Neural cell (in vitro differentiated cells): ENCODE results near the gene YBX1. TPM values are rescaled to one million over a fixed set of nuclear protein-coding genes. Genes with fewer than 3 reads are reported as not detected.

ENCODE experiments used
- H2AFZ ChIP-seq: fragments of 200-600, 300-800 bp; sonication (generic), shearing (Covaris generic); 2 replicates; pipeline ENCODE4 v1.6.0; 2014; ENCODE audit warnings: low read depth, mild to moderate bottlenecking, antibody characterized with exemption, low read length, moderate library complexity
- H3F3A ChIP-seq: fragments of 200-600 bp; shearing (Covaris generic); 2 replicates; pipeline ENCODE4 v1.6.1; 2016; ENCODE audit warnings: mild to moderate bottlenecking, moderate library complexity, mixed read lengths, antibody characterized with exemption, low read length; ENCODE audit not compliant: insufficient read depth, poor library complexity, severe bottlenecking
- H3K27ac ChIP-seq: fragments of 200-600, 300-800 bp; sonication (generic), shearing (Covaris generic); 2 replicates; pipeline ENCODE4 v1.5.1; 2014; ENCODE audit warnings: mild to moderate bottlenecking, low read length, moderate library complexity
- H3K27me3 ChIP-seq: fragments of 300-800, 200-600 bp; sonication (generic), shearing (Covaris generic); 2 replicates; pipeline ENCODE4 v1.6.0; 2014; ENCODE audit warnings: mild to moderate bottlenecking, low read depth, low read length, moderate library complexity; ENCODE audit not compliant: insufficient read depth
- H3K36me3 ChIP-seq: fragments of 300-800, 200-600 bp; sonication (generic), shearing (Covaris generic); 2 replicates; pipeline ENCODE4 v1.5.1; 2014; ENCODE audit warnings: mild to moderate bottlenecking, antibody characterized with exemption, low read length, moderate library complexity; ENCODE audit not compliant: insufficient read depth
- H3K4me2 ChIP-seq: fragments of 300-800, 200-600 bp; sonication (generic), shearing (Covaris generic); 2 replicates; pipeline ENCODE4 v1.6.0; 2014; ENCODE audit warnings: mild to moderate bottlenecking, low read length
- H3K4me3 ChIP-seq: fragments of 300-800, 200-600 bp; sonication (generic), shearing (Covaris generic); 2 replicates; pipeline ENCODE4 v1.5.1; 2014; ENCODE audit warnings: mild to moderate bottlenecking, low read length, moderate library complexity
- H3K79me2 ChIP-seq: fragments of 200-600 bp; shearing (Covaris generic); replicated peaks from 2 replicates; pipeline ENCODE4 v1.6.0; 2014; ENCODE audit warnings: mild to moderate bottlenecking, low read length, moderate library complexity; ENCODE audit not compliant: insufficient read depth
- H3K9ac ChIP-seq: fragments of 300-800, 200-600 bp; sonication (generic), shearing (Covaris generic); 2 replicates; pipeline ENCODE4 v1.6.1; 2016; ENCODE audit warnings: mild to moderate bottlenecking, low read length, mixed read lengths
- H3K9me2 ChIP-seq: fragments of 200-600 bp; shearing (Covaris generic); 2 replicates; pipeline ENCODE4 v1.6.1; 2016; ENCODE audit warnings: mild to moderate bottlenecking, low read length, mixed read lengths; ENCODE audit not compliant: insufficient read depth
- H3K9me3 ChIP-seq: fragments of 200-600, 300-800 bp; sonication (generic), shearing (Covaris generic); 2 replicates; pipeline ENCODE4 v1.6.1; 2016; ENCODE audit warnings: mild to moderate bottlenecking, mixed run types, low read length, moderate library complexity, mixed read lengths
- H4K20me1 ChIP-seq: fragments of 200-600 bp; shearing (Covaris generic); 2 replicates; pipeline ENCODE4 v1.6.1; 2016; ENCODE audit warnings: mild to moderate bottlenecking, mixed run types; ENCODE audit not compliant: insufficient read depth
- EP300 ChIP-seq: fragments of 450-650 bp; conservative IDR thresholded peaks from 2 replicates; pipeline ENCODE4 v1.6.1; 2014; ENCODE audit warnings: antibody characterized with exemption, mild to moderate bottlenecking, moderate library complexity; ENCODE audit not compliant: poor library complexity, severe bottlenecking
- EZH2 ChIP-seq: fragments of 200-600, 300-800 bp; shearing (Covaris generic), sonication (generic); IDR thresholded peaks from 2 replicates; pipeline ENCODE4 v1.6.1; 2014; ENCODE audit warnings: antibody characterized with exemption, low read length, borderline replicate concordance, mild to moderate bottlenecking; ENCODE audit not compliant: insufficient read depth, poor library complexity, severe bottlenecking
- MXI1 ChIP-seq: fragments of 450-650 bp; conservative IDR thresholded peaks from 2 replicates; pipeline ENCODE4 v1.6.1; 2014; ENCODE audit warnings: antibody characterized with exemption, mild to moderate bottlenecking; ENCODE audit not compliant: poor library complexity, severe bottlenecking
- POLR2AphosphoS5 ChIP-seq: IDR thresholded peaks from 2 replicates; pipeline ENCODE4 v1.6.1; 2012
- RAD21 ChIP-seq: fragments of 450-650 bp; conservative IDR thresholded peaks from 2 replicates; pipeline ENCODE4 v1.6.1; 2014; ENCODE audit warnings: antibody characterized with exemption, mild to moderate bottlenecking, moderate library complexity
- SMC3 ChIP-seq: fragments of 450-650 bp; conservative IDR thresholded peaks from 2 replicates; pipeline ENCODE4 v1.6.1; 2014; ENCODE audit warnings: antibody characterized with exemption, mild to moderate bottlenecking, moderate library complexity; ENCODE audit not compliant: poor library complexity
- TAF1 ChIP-seq: IDR thresholded peaks from 2 replicates; pipeline ENCODE4 v1.6.1; 2012; ENCODE audit warnings: low read depth
- polyA plus RNA-seq: library from polyadenylated mRNA; depleted of rRNA; stranded (reverse); fragments of >200 nt; gene quantifications from 2 replicates; pipeline ENCODE4 v1.2.3, GENCODE V29; 2014
- TF ChIP-seq, protein P1 (sequence below): IDR thresholded peaks from 2 replicates; pipeline ENCODE4 v1.6.1; 2012; ENCODE audit warnings: borderline replicate concordance
- TF ChIP-seq, protein P2 (sequence below): fragments of 450-650 bp; IDR thresholded peaks from 2 replicates; pipeline ENCODE4 v1.5.1; 2014; ENCODE audit warnings: antibody characterized with exemption, mild to moderate bottlenecking, moderate library complexity; ENCODE audit not compliant: poor library complexity, severe bottlenecking

The YBX1 gene
- polyA plus RNA-seq, 1 donor from 2014 or later: 706 TPM

- TF ChIP-seq MXI1 (no peak), RAD21 (no peak), POLR2AphosphoS5 (no peak), TAF1 (no peak), EP300 (no peak), EZH2 (no peak), SMC3 (no peak)
- TF ChIP-seq, protein P1, sequence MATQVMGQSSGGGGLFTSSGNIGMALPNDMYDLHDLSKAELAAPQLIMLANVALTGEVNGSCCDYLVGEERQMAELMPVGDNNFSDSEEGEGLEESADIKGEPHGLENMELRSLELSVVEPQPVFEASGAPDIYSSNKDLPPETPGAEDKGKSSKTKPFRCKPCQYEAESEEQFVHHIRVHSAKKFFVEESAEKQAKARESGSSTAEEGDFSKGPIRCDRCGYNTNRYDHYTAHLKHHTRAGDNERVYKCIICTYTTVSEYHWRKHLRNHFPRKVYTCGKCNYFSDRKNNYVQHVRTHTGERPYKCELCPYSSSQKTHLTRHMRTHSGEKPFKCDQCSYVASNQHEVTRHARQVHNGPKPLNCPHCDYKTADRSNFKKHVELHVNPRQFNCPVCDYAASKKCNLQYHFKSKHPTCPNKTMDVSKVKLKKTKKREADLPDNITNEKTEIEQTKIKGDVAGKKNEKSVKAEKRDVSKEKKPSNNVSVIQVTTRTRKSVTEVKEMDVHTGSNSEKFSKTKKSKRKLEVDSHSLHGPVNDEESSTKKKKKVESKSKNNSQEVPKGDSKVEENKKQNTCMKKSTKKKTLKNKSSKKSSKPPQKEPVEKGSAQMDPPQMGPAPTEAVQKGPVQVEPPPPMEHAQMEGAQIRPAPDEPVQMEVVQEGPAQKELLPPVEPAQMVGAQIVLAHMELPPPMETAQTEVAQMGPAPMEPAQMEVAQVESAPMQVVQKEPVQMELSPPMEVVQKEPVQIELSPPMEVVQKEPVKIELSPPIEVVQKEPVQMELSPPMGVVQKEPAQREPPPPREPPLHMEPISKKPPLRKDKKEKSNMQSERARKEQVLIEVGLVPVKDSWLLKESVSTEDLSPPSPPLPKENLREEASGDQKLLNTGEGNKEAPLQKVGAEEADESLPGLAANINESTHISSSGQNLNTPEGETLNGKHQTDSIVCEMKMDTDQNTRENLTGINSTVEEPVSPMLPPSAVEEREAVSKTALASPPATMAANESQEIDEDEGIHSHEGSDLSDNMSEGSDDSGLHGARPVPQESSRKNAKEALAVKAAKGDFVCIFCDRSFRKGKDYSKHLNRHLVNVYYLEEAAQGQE: no peak
- TF ChIP-seq, protein P2, sequence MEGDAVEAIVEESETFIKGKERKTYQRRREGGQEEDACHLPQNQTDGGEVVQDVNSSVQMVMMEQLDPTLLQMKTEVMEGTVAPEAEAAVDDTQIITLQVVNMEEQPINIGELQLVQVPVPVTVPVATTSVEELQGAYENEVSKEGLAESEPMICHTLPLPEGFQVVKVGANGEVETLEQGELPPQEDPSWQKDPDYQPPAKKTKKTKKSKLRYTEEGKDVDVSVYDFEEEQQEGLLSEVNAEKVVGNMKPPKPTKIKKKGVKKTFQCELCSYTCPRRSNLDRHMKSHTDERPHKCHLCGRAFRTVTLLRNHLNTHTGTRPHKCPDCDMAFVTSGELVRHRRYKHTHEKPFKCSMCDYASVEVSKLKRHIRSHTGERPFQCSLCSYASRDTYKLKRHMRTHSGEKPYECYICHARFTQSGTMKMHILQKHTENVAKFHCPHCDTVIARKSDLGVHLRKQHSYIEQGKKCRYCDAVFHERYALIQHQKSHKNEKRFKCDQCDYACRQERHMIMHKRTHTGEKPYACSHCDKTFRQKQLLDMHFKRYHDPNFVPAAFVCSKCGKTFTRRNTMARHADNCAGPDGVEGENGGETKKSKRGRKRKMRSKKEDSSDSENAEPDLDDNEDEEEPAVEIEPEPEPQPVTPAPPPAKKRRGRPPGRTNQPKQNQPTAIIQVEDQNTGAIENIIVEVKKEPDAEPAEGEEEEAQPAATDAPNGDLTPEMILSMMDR: no peak
- no peaks in the 10 kb centered on the region for H3K9me2 ChIP-seq
- no peak overlapping the region for H3K4me3 ChIP-seq
- no peak overlapping the region for H3K4me2 ChIP-seq
- H3K79me2 ChIP-seq: no peaks in the 10 kb centered on the region
- H2AFZ ChIP-seq: no peak overlapping the region
- H4K20me1 ChIP-seq: no peaks in the 10 kb centered on the region
- H3K27me3 ChIP-seq: no peaks in the 10 kb centered on the region
- H3K27ac ChIP-seq: no peak overlapping the region
- H3F3A ChIP-seq: no peaks in the 10 kb centered on the region
- peaks cover 5% of the 10 kb centered on the region for H3K9me3 ChIP-seq
- H3K9ac ChIP-seq: no peak overlapping the region
- H3K36me3 ChIP-seq: peaks cover 17% of the 10 kb centered on the region
These were observed 70.1 kb downstream of the YBX1 start for GRCh38 chr1:42752284-42752683.

DNA sequence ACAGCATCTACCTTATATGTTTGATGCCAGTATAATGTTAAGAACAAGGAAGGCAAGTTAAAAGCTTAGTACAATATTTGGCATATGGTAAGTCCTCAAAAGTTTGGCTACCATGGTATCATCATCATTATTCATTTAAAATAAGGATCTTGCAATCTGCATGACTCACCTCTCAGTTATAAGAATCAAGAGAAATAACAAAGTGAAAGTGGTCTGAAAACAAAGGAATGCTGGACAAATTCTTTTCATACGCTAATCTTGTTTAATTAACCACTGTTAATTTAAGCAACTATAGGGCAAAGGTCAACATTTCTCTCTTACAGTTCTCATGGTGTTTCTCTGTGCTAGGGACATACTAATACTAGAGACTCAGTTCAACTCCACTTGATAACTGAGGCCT is 70.9 kb downstream of the YBX1 start:
- Histone ChIP-seq H3K9me3 (peaks cover 5% of the 10 kb centered on the region), H3F3A (no peaks in the 10 kb centered on the region), H3K79me2 (no peaks in the 10 kb centered on the region), H3K9me2 (no peaks in the 10 kb centered on the region), H3K27ac (no peak overlapping the region), H4K20me1 (no peaks in the 10 kb centered on the region), H3K36me3 (peaks cover 17% of the 10 kb centered on the region), H3K27me3 (no peaks in the 10 kb centered on the region), H3K4me2 (no peak overlapping the region), H2AFZ (no peak overlapping the region), H3K4me3 (no peak overlapping the region), H3K9ac (no peak overlapping the region)
- no peak for TF ChIP-seq EZH2

Other genes with a start within 250 kb of the YBX1 start
- 0.21 and 0.52 TPM in 2 replicates for gene ZMYND12, start 226.4 kb upstream of the YBX1 start, polyA plus RNA-seq
- gene PPCS, start 225.9 kb upstream of the YBX1 start, polyA plus RNA-seq: 78.9 and 85.1 TPM in 2 replicates
- 11.1 and 13.2 TPM in 2 replicates for gene CCDC30, start 219.1 kb upstream of the YBX1 start, polyA plus RNA-seq
- 61.9 and 85.0 TPM in 2 replicates for gene PPIH, start 24.0 kb upstream of the YBX1 start, polyA plus RNA-seq
- not detected in 2 replicates for gene CLDN19, start 57.8 kb downstream of the YBX1 start, polyA plus RNA-seq
- gene P3H1, start 84.6 kb downstream of the YBX1 start, polyA plus RNA-seq: 32.4 and 47.6 TPM in 2 replicates
- gene C1orf50, start 84.8 kb downstream of the YBX1 start, polyA plus RNA-seq: 10.2 and 26.7 TPM in 2 replicates
- gene TMEM269, start 102.6 kb downstream of the YBX1 start, polyA plus RNA-seq: 1.1 and 1.9 TPM in 2 replicates
- gene ERMAP, start 134.7 kb downstream of the YBX1 start, polyA plus RNA-seq: 10.2 and 10.6 TPM in 2 replicates
- gene SVBP, start 135.0 kb downstream of the YBX1 start, polyA plus RNA-seq: 210 and 231 TPM in 2 replicates
- gene ZNF691, start 164.2 kb downstream of the YBX1 start, polyA plus RNA-seq: 14.9 and 16.2 TPM in 2 replicates